NCI-H526 treated with DMSO at 0.1 percent for 48 hours (cell line): ENCODE data around the gene CGGBP1.

Experiments used
- DNase-seq: peaks from one replicate; lab custom pipeline; 2025; lab: John Stamatoyannopoulos, UW

The CGGBP1 gene

GRCh38 chr3:88058581-88059379 is at the start of gene CGGBP1, which contains the start of gene ZNF654:
Gene CGGBP1, minus strand, starts transcription at chr3:88059005. Its CDS starts 3,029 bp downstream, at chr3:88055976.
Gene ZNF654, plus strand, starts transcription at chr3:88059255. Its CDS starts 65 bp downstream, at chr3:88059320.
- DNase-seq = peak; percentile 94

GRCh38 chr3:88105325-88105724 is 46.5 kb upstream of the CGGBP1 start:
- DNase-seq = no peak

- no peak for DNase-seq
These were observed 42.3 kb upstream of the CGGBP1 start for GRCh38 chr3:88101142-88101541.

- no peak for DNase-seq
These were observed 34.5 kb upstream of the CGGBP1 start for GRCh38 chr3:88093266-88093665.

- DNase-seq = no peak
These were observed 33.5 kb upstream of the CGGBP1 start for GRCh38 chr3:88092270-88092669.

GRCh38 chr3:88090681-88091080 is 31.9 kb upstream of the CGGBP1 start:
- no peak for DNase-seq

- DNase-seq = no peak
These were observed 25.3 kb upstream of the CGGBP1 start for GRCh38 chr3:88084097-88084501.

GRCh38 chr3:88082854-88083253 is 24.0 kb upstream of the CGGBP1 start:
- DNase-seq = no peak

GRCh38 chr3:88078932-88079331 is 20.1 kb upstream of the CGGBP1 start:
- no peak for DNase-seq

- no peak for DNase-seq
These were observed 17.9 kb upstream of the CGGBP1 start for GRCh38 chr3:88076712-88077111.

- no peak for DNase-seq
These were observed 16.7 kb upstream of the CGGBP1 start for GRCh38 chr3:88075497-88075896.

GRCh38 chr3:88075072-88075471 is 16.3 kb upstream of the CGGBP1 start:
- DNase-seq = no peak

- DNase-seq = no peak
These were observed 2.9 kb upstream of the CGGBP1 start for GRCh38 chr3:88061746-88062145.

- no peak for DNase-seq
These were observed 770 bp upstream of the CGGBP1 start for GRCh38 chr3:88059380-88060170.

- DNase-seq = no peak
These were observed 562 bp downstream of the CGGBP1 start for GRCh38 chr3:88058306-88058580.

- no peak for DNase-seq
These were observed 1.0 kb downstream of the CGGBP1 start for GRCh38 chr3:88057630-88058305.

- DNase-seq = no peak
These were observed 12.0 kb downstream of the CGGBP1 start for GRCh38 chr3:88046766-88047165.

- no peak for DNase-seq
These were observed 14.4 kb downstream of the CGGBP1 start for GRCh38 chr3:88044411-88044810.

- DNase-seq = no peak
These were observed 17.8 kb downstream of the CGGBP1 start for GRCh38 chr3:88041005-88041404.

- DNase-seq = no peak
These were observed 18.3 kb downstream of the CGGBP1 start for GRCh38 chr3:88040529-88040928.

- no peak for DNase-seq
These were observed 20.2 kb downstream of the CGGBP1 start for GRCh38 chr3:88038566-88038965.

GRCh38 chr3:88036221-88036620 is 22.6 kb downstream of the CGGBP1 start:
- no peak for DNase-seq
